Psoas muscle (tissue), 8 donors: Measurements from ENCODE around the gene TEX9. TPM values are rescaled to one million over a fixed set of nuclear protein-coding genes. Genes with fewer than 3 reads are reported as not detected.

Source experiments
- ATAC-seq, 4 donors: fragments of 200-7000 bp; cut with Tn5 transposase; one replicate each; pipeline ENCODE4 v1.9.1; 2020; ENCODE audit warnings: moderate library complexity in 3 of 4, mild to moderate bottlenecking in 2 of 4
- DNase-seq, 2 donors: peaks; one replicate each; pipeline ENCODE4 v3.0.0-alpha.2; 2020
- H3K27ac ChIP-seq: fragments of 200-600 bp; one replicate; pipeline ENCODE4 v1.8.0; 2022
- H3K27me3 ChIP-seq, 3 donors: fragments of 200-600 bp in 1 of 3; one replicate each; pipeline versions ENCODE4 v1.6.1 to v1.8.0; 2013 to 2022; ENCODE audit warnings: low read length in 2 of 3, mild to moderate bottlenecking in 2 of 3, moderate library complexity in 1 of 3; ENCODE audit not compliant: insufficient read depth in 3 of 3
- H3K36me3 ChIP-seq, 2 donors: fragments of 200-600 bp in 1 of 2; one replicate each; pipeline versions ENCODE4 v1.6.1 to v1.8.0; 2013 to 2022; ENCODE audit warnings: low read depth in 1 of 2, mild to moderate bottlenecking in 1 of 2, moderate library complexity in 1 of 2; ENCODE audit not compliant: insufficient read depth in 1 of 2
- H3K4me1 ChIP-seq: fragments of 200-600 bp; one replicate; pipeline ENCODE4 v1.8.0; 2022
- H3K4me3 ChIP-seq: fragments of 200-600 bp; one replicate; pipeline ENCODE4 v1.8.0; 2022; ENCODE audit warnings: mild to moderate bottlenecking
- H3K9me3 ChIP-seq: fragments of 200-600 bp; one replicate; pipeline ENCODE4 v1.8.0; 2022
- CTCF ChIP-seq: fragments of 200-600 bp; IDR thresholded peaks from one replicate; pipeline ENCODE4 v1.8.0; 2022; ENCODE audit warnings: antibody characterized with exemption
- WGBS, 3 donors: extraction: QIAGEN DNeasy Blood & Tissue Kit; methylation state at CpG; one replicate each; pipeline versions ENCODE4 v1.1.6 to v1.1.7; 2013; 5-methylcytosine and 5-hydroxymethylcytosine counted together
- intact Hi-C, 2 donors: fragments of 100-400 bp; cut with DNase I; formaldehyde crosslinking; loops; one replicate each; pipeline versions ENCODE4 v1.11.0 to v1.14.2; 2022
- polyA plus RNA-seq, 3 donors: library from polyadenylated mRNA; stranded (reverse); fragments of 200-250 nt; gene quantifications; one replicate each; pipeline ENCODE4 v1.2.3, GENCODE V29; 2013
- total RNA-seq, 4 donors: library from RNA; stranded (reverse); fragmentation: NEBNext Ultra II Directional in 2 of 4; extraction: Animal tissue kit (Norgen Biotek cat#: 25700) in 2 of 4; gene quantifications; one replicate each; pipeline versions ENCODE4 v1.2.1 to v1.2.4, GENCODE V29; 2021 to 2023
- donor health status: healthy with polysubstance abuse.
- donor health status: DM: no; HTN: no; CAD: no; lungs with moderate emphysema.
- donor health status: Bipolar disorder and iron deficiency.
- donor health status: healthy.
- donor health status: DM: yes; HTN: yes; CAD: no.
- donor health status: DM: no; HTN: no; CAD: no.
- donor health status: DM: no; HTN: no; CAD: no.
- donor health status: DM: yes; HTN: yes; CAD: no.

Gene TEX9
- total and polyA plus RNA-seq, 7 donors = 0.09 to 0.73 (median 0.33) TPM; not detected in 1

DNA sequence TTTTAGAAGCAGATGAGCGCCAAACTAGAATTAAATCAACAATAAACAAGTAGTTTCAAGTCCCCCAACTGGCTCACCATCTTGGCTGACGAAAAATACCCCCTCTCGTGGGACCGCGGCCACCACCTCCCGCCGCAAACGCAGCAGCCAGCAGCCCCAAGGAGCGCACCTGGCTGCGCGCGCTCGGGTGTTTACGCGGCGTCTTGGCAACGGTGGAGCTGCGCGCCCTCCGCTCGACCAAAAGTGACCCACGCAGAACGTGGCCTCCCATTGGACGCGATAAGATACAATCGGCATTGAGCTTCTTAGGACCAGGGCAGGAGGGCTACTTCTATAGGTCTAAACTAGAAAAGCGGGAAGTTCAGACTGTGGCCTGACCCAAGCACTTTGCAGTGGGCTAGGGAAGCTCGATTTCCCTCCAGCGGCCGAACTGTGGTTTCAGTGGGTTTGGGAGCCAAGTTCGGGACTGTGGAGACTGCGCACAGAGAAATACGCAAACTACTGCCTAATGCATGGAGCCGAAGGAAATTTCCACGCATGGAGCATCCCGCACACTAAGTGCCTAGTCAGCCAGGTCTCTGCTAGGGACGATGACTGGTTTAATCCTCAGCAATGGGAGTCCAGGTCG is 99.8 kb downstream of the TEX9 start, which contains the start of gene MNS1:
MNS1 (minus strand) TSS at position 245 of the 628 bp plus-strand sequence; CDS start at position 80, 165 bp downstream.
- ATAC-seq = peak; percentile 100
- 1 to 2% (median 2%) methylated on average over 38 of the region's 38 CpGs for WGBS, 3 donors
- peak within 1 kb of the TSS; percentile 73 for H3K4me3 ChIP-seq
- DNase-seq = peak; percentile 87 to 93
- intact Hi-C loops = no loop called here
- no peaks in the 10 kb centered on the region for H3K36me3 ChIP-seq
- no peaks in the 10 kb centered on the region for H3K9me3 ChIP-seq
- H3K27ac ChIP-seq = no peak within 1 kb of the TSS
- peaks cover 3% of the 10 kb centered on the region for H3K4me1 ChIP-seq
- H3K27me3 ChIP-seq = peaks cover 0 to 3% (median 0%) of the 10 kb centered on the region in 3 donors
- no peak for TF ChIP-seq CTCF

DNA sequence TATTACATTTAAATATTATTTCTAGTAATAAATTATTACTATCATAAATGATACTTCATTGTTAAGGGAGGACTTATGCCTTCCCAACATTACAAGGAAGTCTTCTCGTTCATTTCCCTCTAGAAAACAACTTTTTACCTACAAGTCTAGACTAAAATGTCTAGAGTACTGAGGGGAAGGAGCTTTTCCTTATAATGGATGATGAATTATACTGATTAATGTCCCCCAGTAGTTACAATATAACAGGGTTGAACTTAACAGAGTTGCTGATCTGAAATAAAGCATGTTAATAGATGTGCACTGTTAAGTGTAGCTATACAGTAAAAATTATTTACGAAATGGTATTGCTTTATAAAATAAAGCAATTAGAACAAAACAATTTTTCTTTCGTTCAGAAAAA is 102.4 kb downstream of the TEX9 start:
- WGBS, 3 donors = 48 to 58% (median 52%) methylated on average over 3 of the region's 3 CpGs

GRCh38 chr15:56468401-56468800 is 103.2 kb downstream of the TEX9 start:
- TF ChIP-seq CTCF = no peak
- peaks cover 3% of the 10 kb centered on the region for H3K4me1 ChIP-seq
- no peak overlapping the region for H3K27ac ChIP-seq
- ATAC-seq (no peak), DNase-seq (no peak)
- WGBS, 3 donors = 49 to 55% (median 49%) methylated on average over 2 of the region's 2 CpGs
- no peaks in the 10 kb centered on the region for H3K36me3 ChIP-seq
- intact Hi-C loops = no loop called here
- no peaks in the 10 kb centered on the region for H3K9me3 ChIP-seq
- no peak overlapping the region for H3K4me3 ChIP-seq
- H3K27me3 ChIP-seq = peaks cover 0 to 3% (median 0%) of the 10 kb centered on the region in 3 donors

More for the DNA sequence above, 102.4 kb downstream of the TEX9 start:
- Histone ChIP-seq H3K4me1 (peaks cover 3% of the 10 kb centered on the region), H3K9me3 (no peaks in the 10 kb centered on the region), H3K27ac (no peak overlapping the region), H3K4me3 (no peak overlapping the region), H3K36me3 (no peaks in the 10 kb centered on the region), H3K27me3 (peaks cover 0 to 3% (median 0%) of the 10 kb centered on the region in 3 donors)
- no peak for TF ChIP-seq CTCF
- DNase-seq = no peak
- no peak for ATAC-seq
- intact Hi-C loops = no loop called here

DNA sequence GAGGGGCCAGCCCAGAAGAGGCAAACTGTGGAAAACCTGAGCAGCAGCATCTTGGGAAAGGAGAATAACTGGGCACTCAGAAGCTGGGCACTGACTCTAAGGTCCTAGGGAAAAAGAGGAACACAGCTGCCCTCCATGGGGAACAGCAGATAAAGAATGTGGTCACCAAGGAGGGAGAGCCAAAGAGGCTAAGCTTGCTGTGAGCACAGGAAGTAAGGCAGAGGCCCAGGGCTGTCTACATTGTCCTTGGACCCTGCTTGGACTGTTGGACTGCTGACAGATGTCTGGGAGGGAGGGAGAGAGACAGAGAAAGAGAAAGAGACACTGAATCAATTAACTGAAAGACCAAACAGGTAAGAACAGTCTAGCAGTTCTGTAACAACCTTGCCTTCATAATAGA is 104.3 kb downstream of the TEX9 start:
- ATAC-seq (no peak), DNase-seq (no peak)
- intact Hi-C loops = no loop called here
- no peaks in the 10 kb centered on the region for H3K36me3 ChIP-seq
- TF ChIP-seq CTCF = no peak
- no peaks in the 10 kb centered on the region for H3K9me3 ChIP-seq
- H3K27me3 ChIP-seq = peaks cover 0 to 3% (median 0%) of the 10 kb centered on the region in 3 donors
- H3K4me1 ChIP-seq = peaks cover 3% of the 10 kb centered on the region
- H3K27ac ChIP-seq = no peak overlapping the region
- no peak overlapping the region for H3K4me3 ChIP-seq
